ENCODE data around the gene CHN2. TPM values are rescaled to one million over a fixed set of nuclear protein-coding genes. Genes with fewer than 3 reads are reported as not detected.

Gene CHN2
- total RNA-seq, 4 donors from 2014 or later, result 5.6 to 36.7 (median 16.8) TPM

DNA sequence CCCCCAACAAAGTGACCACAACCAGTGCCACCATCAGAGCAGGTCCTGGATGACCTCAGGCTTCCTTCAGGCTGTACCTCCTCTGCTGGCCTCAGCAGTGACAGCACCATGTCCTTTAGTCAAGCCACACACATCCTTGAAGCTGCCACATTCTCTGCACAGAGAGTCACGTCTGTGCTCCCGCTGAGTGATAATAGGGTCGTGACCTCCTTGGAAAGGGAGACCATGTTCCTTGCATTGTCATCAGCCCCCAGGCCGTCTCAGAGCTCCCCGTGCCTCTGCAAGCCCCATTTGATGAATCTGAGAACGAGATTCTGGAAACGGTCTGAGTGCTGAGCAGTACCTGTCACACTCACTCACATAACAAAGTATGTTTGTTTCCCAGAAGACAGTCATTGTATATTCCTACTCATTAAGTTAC is 262.6 kb downstream of the CHN2 start:
- TF ChIP-seq, protein P1, sequence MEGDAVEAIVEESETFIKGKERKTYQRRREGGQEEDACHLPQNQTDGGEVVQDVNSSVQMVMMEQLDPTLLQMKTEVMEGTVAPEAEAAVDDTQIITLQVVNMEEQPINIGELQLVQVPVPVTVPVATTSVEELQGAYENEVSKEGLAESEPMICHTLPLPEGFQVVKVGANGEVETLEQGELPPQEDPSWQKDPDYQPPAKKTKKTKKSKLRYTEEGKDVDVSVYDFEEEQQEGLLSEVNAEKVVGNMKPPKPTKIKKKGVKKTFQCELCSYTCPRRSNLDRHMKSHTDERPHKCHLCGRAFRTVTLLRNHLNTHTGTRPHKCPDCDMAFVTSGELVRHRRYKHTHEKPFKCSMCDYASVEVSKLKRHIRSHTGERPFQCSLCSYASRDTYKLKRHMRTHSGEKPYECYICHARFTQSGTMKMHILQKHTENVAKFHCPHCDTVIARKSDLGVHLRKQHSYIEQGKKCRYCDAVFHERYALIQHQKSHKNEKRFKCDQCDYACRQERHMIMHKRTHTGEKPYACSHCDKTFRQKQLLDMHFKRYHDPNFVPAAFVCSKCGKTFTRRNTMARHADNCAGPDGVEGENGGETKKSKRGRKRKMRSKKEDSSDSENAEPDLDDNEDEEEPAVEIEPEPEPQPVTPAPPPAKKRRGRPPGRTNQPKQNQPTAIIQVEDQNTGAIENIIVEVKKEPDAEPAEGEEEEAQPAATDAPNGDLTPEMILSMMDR (IDR thresholded peaks at IDR 0.05), result no peak
- TF ChIP-seq POLR2A (IDR thresholded peaks at IDR 0.05) (no peak), POLR2AphosphoS5 (IDR thresholded peaks at IDR 0.05) (no peak), EP300 (IDR thresholded peaks at IDR 0.05; ENCODE audit: low read depth) (no peak)
- in situ Hi-C loops (cut with MboI; ENCODE audit: low pct_ligation_motif_present in 1 of 4, low pct_unique_long_range_greater_than_20kb in 1 of 4, low sequenced_read_pairs in 3 of 4), result no loop called here
- H3K4me1 ChIP-seq, result no peaks in the 10 kb centered on the region

GRCh38 chr7:29457565-29458011 is 263.0 kb downstream of the CHN2 start:
- H3K4me3 ChIP-seq, result no peak overlapping the region
- H3K27ac ChIP-seq, result no peak overlapping the region
- H3K36me3 ChIP-seq, result no peaks in the 10 kb centered on the region
- H3K4me1 ChIP-seq, result no peaks in the 10 kb centered on the region
- H3K9me3 ChIP-seq, result no peaks in the 10 kb centered on the region
- no peaks in the 10 kb centered on the region for H3K27me3 ChIP-seq
- TF ChIP-seq POLR2A (IDR thresholded peaks at IDR 0.05) (no peak), POLR2AphosphoS5 (IDR thresholded peaks at IDR 0.05) (no peak), EP300 (IDR thresholded peaks at IDR 0.05; ENCODE audit: low read depth) (no peak)
- TF ChIP-seq, protein P1 (IDR thresholded peaks at IDR 0.05), result no peak
- DNase-seq, result no peak
- in situ Hi-C loops (cut with MboI; ENCODE audit: low pct_ligation_motif_present in 1 of 4, low pct_unique_long_range_greater_than_20kb in 1 of 4, low sequenced_read_pairs in 3 of 4) (no loop called here), intact Hi-C loops (cut with DNase I; ENCODE audit: low total_unique reads) (no loop called here)
- WGBS, 2 donors (ENCODE audit: low coverage in 1 of 2), result 69 to 72% methylated on average over 7 of the region's 7 CpGs

More for the DNA sequence above, 262.6 kb downstream of the CHN2 start:
- no peaks in the 10 kb centered on the region for H3K9me3 ChIP-seq
- no peaks in the 10 kb centered on the region for H3K36me3 ChIP-seq
- H3K27me3 ChIP-seq, result no peaks in the 10 kb centered on the region
- no peak for DNase-seq
- WGBS, 2 donors (ENCODE audit: low coverage in 1 of 2), result 71 to 88% methylated on average over 4 to 7 of the region's 7 CpGs
- H3K27ac ChIP-seq, result no peak overlapping the region
- no peak overlapping the region for H3K4me3 ChIP-seq
- intact Hi-C loops (cut with DNase I; ENCODE audit: low total_unique reads), result no loop called here

- intact Hi-C loops (cut with DNase I; ENCODE audit: low total_unique reads), result no loop called here
- 88% methylated on average over 7 of the region's 7 CpGs; no CpG with 5 or more reads in 1 of the 2 donors for whole genome bisulfite sequencing, 2 donors (ENCODE audit: low coverage in 1 of 2)
- in situ Hi-C loops (cut with MboI; ENCODE audit: low pct_ligation_motif_present in 1 of 4, low pct_unique_long_range_greater_than_20kb in 1 of 4, low sequenced_read_pairs in 3 of 4), result no loop called here
- peaks cover 0 to 7% (median 2%) of the 10 kb centered on the region in 4 donors for H3K4me1 ChIP-seq
- no peaks in the 10 kb centered on the region for H3K36me3 ChIP-seq
- DNase-seq, result no peak
- no peaks in the 10 kb centered on the region for H3K27me3 ChIP-seq
- H3K9me3 ChIP-seq, result no peaks in the 10 kb centered on the region
- no peak overlapping the region for H3K4me3 ChIP-seq
- no peak for TF ChIP-seq POLR2A (IDR thresholded peaks at IDR 0.05)
- TF ChIP-seq, protein P1 (IDR thresholded peaks at IDR 0.05), result no peak
- no peak overlapping the region for H3K27ac ChIP-seq
Measured at GRCh38 chr7:29458933-29459332, 264.4 kb downstream of the CHN2 start.

GRCh38 chr7:29459589-29459988 is 265.0 kb downstream of the CHN2 start:
- in situ Hi-C loops (cut with MboI; ENCODE audit: low pct_ligation_motif_present in 1 of 4, low pct_unique_long_range_greater_than_20kb in 1 of 4, low sequenced_read_pairs in 3 of 4), result no loop called here
- 81 to 100% methylated on average over 1 to 8 of the region's 8 CpGs for WGBS, 2 donors (ENCODE audit: low coverage in 1 of 2)

More at GRCh38 chr7:29459589-29459988, 265.0 kb downstream of the CHN2 start:
- no peak overlapping the region for H3K27ac ChIP-seq
- intact Hi-C loops (cut with DNase I; ENCODE audit: low total_unique reads), result no loop called here
- no peaks in the 10 kb centered on the region for H3K36me3 ChIP-seq
- no peak for DNase-seq
- no peak overlapping the region for H3K4me3 ChIP-seq
- no peaks in the 10 kb centered on the region for H3K9me3 ChIP-seq
- TF ChIP-seq POLR2A (IDR thresholded peaks at IDR 0.05) (no peak), POLR2AphosphoS5 (IDR thresholded peaks at IDR 0.05) (no peak), EP300 (IDR thresholded peaks at IDR 0.05; ENCODE audit: low read depth) (no peak)
- TF ChIP-seq, protein P1 (IDR thresholded peaks at IDR 0.05), result no peak
- peaks cover 0 to 11% (median 3%) of the 10 kb centered on the region in 4 donors for H3K4me1 ChIP-seq
- no peaks in the 10 kb centered on the region for H3K27me3 ChIP-seq

All from transverse colon (tissue), 4 donors.